ENCODE data around the gene SEZ6. TPM values are rescaled to one million over a fixed set of nuclear protein-coding genes. Genes with fewer than 3 reads are reported as not detected.
A peak's percentile ranks its signal among the peaks of the same experiment; 100 is the strongest.

The SEZ6 gene
- total and polyA plus RNA-seq, 11 donors: 0.25 TPM; not detected in 10

- DNase-seq (no peak), ATAC-seq (no peak)
- Histone ChIP-seq H3K36me3 (no peaks in the 10 kb centered on the region), H3K4me3 (no peak overlapping the region), H3K9me3 (no peaks in the 10 kb centered on the region), H3K4me1 (peaks cover 0 to 27% (median 14%) of the 10 kb centered on the region in 12 donors), H3K27ac (peak overlapping the region in 5 of 12 donors; percentile 55 to 82 (median 69)), H3K27me3 (peaks cover 0 to 13% (median 0%) of the 10 kb centered on the region in 9 donors)
- TF ChIP-seq, protein P1, sequence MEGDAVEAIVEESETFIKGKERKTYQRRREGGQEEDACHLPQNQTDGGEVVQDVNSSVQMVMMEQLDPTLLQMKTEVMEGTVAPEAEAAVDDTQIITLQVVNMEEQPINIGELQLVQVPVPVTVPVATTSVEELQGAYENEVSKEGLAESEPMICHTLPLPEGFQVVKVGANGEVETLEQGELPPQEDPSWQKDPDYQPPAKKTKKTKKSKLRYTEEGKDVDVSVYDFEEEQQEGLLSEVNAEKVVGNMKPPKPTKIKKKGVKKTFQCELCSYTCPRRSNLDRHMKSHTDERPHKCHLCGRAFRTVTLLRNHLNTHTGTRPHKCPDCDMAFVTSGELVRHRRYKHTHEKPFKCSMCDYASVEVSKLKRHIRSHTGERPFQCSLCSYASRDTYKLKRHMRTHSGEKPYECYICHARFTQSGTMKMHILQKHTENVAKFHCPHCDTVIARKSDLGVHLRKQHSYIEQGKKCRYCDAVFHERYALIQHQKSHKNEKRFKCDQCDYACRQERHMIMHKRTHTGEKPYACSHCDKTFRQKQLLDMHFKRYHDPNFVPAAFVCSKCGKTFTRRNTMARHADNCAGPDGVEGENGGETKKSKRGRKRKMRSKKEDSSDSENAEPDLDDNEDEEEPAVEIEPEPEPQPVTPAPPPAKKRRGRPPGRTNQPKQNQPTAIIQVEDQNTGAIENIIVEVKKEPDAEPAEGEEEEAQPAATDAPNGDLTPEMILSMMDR (IDR thresholded peaks at IDR 0.05): no peak
- no peak for TF ChIP-seq POLR2A (IDR thresholded peaks at IDR 0.05)
- 54 to 65% (median 57%) methylated on average over 7 of the region's 7 CpGs for WGBS, 4 donors
- intact Hi-C loops (cut with DNase I): no loop called here
Observed at GRCh38 chr17:28983286-28984230, 22.3 kb downstream of the SEZ6 start.

GRCh38 chr17:28982131-28982793, 23.6 kb downstream of the SEZ6 start:
- no peak for TF ChIP-seq POLR2A (IDR thresholded peaks at IDR 0.05)
- TF ChIP-seq, protein P1 (IDR thresholded peaks at IDR 0.05): no peak
- ATAC-seq (peak; percentile 34 to 91 (median 63)), DNase-seq (peak in 2 of 5 donors; percentile 37 to 41)
- no peaks in the 10 kb centered on the region for H3K9me3 ChIP-seq
- WGBS, 4 donors: 55 to 61% (median 58%) methylated on average over 11 of the region's 11 CpGs
- no peaks in the 10 kb centered on the region for H3K36me3 ChIP-seq
- H3K4me3 ChIP-seq: no peak overlapping the region
- intact Hi-C loops (cut with DNase I): no loop called here
- peaks cover 0 to 27% (median 14%) of the 10 kb centered on the region in 12 donors for H3K4me1 ChIP-seq
- peaks cover 0 to 13% (median 0%) of the 10 kb centered on the region in 9 donors for H3K27me3 ChIP-seq
- peak overlapping the region in 8 of 12 donors; percentile 9 to 82 (median 70) for H3K27ac ChIP-seq

DNA sequence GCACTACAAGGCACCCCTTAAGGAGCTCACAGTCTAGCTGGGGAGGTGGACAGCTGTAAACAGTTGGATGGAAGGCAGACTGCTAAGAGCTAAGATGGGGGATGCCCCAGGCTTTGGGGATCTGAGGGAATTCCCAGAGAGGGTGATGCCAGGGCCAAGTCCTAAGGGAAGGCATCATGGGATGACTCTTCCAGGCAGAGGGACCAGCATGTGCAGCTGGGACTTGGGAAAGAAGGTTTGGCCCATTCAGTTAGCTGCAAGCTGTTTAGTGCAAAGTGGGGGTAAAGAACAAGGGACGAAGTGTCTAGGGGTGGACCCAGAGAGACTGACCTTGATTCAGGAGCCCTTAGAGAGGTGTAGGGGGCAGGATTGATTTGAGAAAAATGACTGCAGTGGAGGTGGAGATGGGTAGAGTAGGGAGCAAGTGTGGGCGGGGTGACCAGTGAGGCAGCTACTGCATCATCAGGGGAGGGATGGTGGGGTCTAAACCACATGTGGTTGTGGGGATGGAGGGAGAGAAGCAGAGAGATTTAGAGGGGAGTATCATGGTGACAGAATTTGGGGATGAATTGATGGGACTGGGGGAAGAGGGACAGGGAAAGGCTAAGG, 27.4 kb downstream of the SEZ6 start:
- Histone ChIP-seq H3K9me3 (no peaks in the 10 kb centered on the region), H3K27me3 (no peaks in the 10 kb centered on the region), H3K4me1 (peaks cover 2 to 37% (median 24%) of the 10 kb centered on the region in 12 donors), H3K36me3 (no peaks in the 10 kb centered on the region), H3K27ac (no peak overlapping the region), H3K4me3 (no peak overlapping the region)
- DNase-seq (no peak), ATAC-seq (no peak)
- intact Hi-C loops (cut with DNase I): loop anchor here in 1 of 10 donors (10.0 kb wide), 1 partner anchor 306 kb away; no protein-coding TSS in a partner anchor
- TF ChIP-seq POLR2A (IDR thresholded peaks at IDR 0.05): no peak
- TF ChIP-seq, protein P1 (IDR thresholded peaks at IDR 0.05): no peak
- 90 to 98% (median 95%) methylated on average over 2 of the region's 2 CpGs for WGBS, 4 donors

Measured in heart left ventricle (tissue), 16 donors.